GM21515 (cell line): ENCODE data around the gene ADM5.
"Not testable (repeated sequence)": the region's sequence is repeated elsewhere in the genome, so short reads cannot be mapped to it uniquely, and the experiment has no call there.

Experiments used
- ATAC-seq: cut with Tn5 transposase; IDR thresholded peaks from one replicate; pipeline ENCODE4 v1.9.1; 2021; ENCODE audit not compliant: unreplicated experiment

Gene ADM5

GRCh38 chr19:49699364-49699763 lies 10.0 kb downstream of the ADM5 start:
- ATAC-seq: no peak

GRCh38 chr19:49700563-49700962 lies 11.2 kb downstream of the ADM5 start:
- no peak for ATAC-seq

- ATAC-seq: no peak
These were observed 11.9 kb downstream of the ADM5 start for GRCh38 chr19:49701271-49701786.

- no peak for ATAC-seq
These were observed 15.7 kb downstream of the ADM5 start for GRCh38 chr19:49704888-49705642.

GRCh38 chr19:49705919-49706318 lies 16.5 kb downstream of the ADM5 start:
- no peak for ATAC-seq

GRCh38 chr19:49710372-49710951 lies 21.1 kb downstream of the ADM5 start:
- no peak for ATAC-seq

- ATAC-seq: no peak
These were observed 23.0 kb downstream of the ADM5 start for GRCh38 chr19:49712397-49712859.

GRCh38 chr19:49713236-49713845 lies 23.9 kb downstream of the ADM5 start:
- ATAC-seq: no peak

- ATAC-seq: no peak
These were observed 26.8 kb downstream of the ADM5 start for GRCh38 chr19:49716154-49716553.

- ATAC-seq: no peak
These were observed 29.1 kb downstream of the ADM5 start for GRCh38 chr19:49718511-49718910.

GRCh38 chr19:49718991-49719390 lies 29.6 kb downstream of the ADM5 start:
- ATAC-seq: no peak

- not testable (repeated sequence) for ATAC-seq
These were observed 30.0 kb downstream of the ADM5 start for GRCh38 chr19:49719420-49719819.

- ATAC-seq: no peak
These were observed 38.0 kb downstream of the ADM5 start for GRCh38 chr19:49727217-49728030.

- ATAC-seq: no peak
These were observed 40.8 kb downstream of the ADM5 start for GRCh38 chr19:49730166-49730565.

GRCh38 chr19:49738268-49738667 lies 48.9 kb downstream of the ADM5 start:
- no peak for ATAC-seq

- no peak for ATAC-seq
These were observed 49.7 kb downstream of the ADM5 start for GRCh38 chr19:49739098-49739497.

GRCh38 chr19:49739933-49740332 lies 50.5 kb downstream of the ADM5 start:
- no peak for ATAC-seq
